ENCODE data around the gene GRIA3.
"Not testable (repeated sequence)": the region's sequence is repeated elsewhere in the genome, so short reads cannot be mapped to it uniquely, and the experiment has no call there.

GRIA3 gene

DNA sequence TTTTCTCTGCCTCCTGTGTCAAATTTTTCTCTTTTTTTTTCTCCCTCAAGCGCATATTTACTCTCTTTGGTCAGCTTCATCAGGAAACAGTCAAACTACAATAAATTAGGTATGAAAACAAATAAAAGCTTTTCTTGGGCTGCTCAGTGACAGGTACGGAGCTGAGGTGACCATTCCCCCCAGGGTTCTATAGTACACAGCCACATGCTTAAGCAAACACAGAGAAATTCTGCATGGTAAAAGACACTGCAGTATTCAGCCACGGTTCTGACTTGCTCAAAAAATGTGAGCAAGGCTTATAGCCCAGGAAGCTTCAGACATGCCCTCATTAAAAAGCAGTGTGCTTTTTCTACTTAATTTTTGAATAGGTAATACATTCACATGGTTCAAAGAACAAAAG, 138.5 kb downstream of the GRIA3 start:
- no peak for TF ChIP-seq POLR2A (IDR thresholded peaks at IDR 0.05; ENCODE audit: low read depth, low read length)
- FAIRE-seq = no peak

DNA sequence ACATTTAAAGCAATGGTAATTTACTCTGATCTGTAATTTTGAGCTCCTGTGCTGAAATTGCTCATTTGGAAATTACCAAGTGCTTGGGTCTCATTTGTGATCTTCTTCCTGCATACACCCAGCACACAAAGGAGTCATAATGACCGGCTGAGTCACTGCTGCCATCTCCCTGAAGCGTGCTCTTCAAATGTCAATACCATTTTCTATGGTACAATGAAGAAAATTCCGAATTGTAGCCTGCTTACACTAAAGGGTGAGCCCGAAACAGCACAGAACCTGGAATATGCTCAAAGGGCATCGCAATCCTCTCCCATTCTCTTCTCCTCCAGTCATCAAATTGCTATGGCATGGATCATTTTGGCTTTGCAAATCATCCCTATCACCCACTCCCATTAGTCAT, 140.5 kb downstream of the GRIA3 start:
- DNase-seq (ENCODE audit: insufficient read length, low spot score) (no peak), FAIRE-seq (no peak)
- TF ChIP-seq POLR2A (IDR thresholded peaks at IDR 0.05; ENCODE audit: low read depth, low read length) = no peak

More for the DNA sequence above, 138.5 kb downstream of the GRIA3 start:
- no peak for DNase-seq (ENCODE audit: insufficient read length, low spot score)

DNA sequence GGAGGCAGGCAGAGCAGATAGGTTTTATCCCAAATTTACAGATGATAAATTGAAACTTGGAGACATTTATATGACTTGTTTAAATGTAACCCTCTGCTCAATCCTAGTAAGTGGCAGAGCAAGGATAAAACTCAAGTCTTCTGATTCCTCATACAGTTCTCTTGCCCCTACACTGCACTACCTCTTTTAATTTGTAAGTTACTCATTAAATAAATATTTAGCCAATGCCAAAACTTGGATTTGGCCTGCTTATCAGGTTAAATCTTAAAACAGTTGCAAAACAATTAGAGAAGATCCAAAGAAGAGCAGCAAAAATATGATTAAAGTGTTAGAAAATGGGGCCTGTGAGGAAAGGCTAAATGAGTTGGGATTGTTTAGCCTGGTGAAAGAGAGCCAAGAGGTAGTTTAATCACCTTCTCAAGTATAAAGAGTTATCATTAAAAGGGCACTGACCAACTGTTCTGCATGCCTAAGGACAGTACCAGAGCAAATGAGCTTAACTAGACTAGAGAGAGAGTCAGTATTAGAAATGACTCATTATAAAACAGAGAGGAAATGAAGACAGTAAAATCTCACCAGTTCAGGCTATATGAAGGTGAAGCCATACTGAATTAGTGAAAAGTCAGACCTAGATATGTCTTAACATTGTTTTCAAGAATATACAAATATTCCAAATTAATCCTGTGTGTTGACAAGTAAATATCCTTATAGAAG, 146.3 kb downstream of the GRIA3 start:
- DNase-seq (ENCODE audit: insufficient read length, low spot score) (no peak), FAIRE-seq (no peak)
- TF ChIP-seq POLR2A (IDR thresholded peaks at IDR 0.05; ENCODE audit: low read depth, low read length) = no peak

DNA sequence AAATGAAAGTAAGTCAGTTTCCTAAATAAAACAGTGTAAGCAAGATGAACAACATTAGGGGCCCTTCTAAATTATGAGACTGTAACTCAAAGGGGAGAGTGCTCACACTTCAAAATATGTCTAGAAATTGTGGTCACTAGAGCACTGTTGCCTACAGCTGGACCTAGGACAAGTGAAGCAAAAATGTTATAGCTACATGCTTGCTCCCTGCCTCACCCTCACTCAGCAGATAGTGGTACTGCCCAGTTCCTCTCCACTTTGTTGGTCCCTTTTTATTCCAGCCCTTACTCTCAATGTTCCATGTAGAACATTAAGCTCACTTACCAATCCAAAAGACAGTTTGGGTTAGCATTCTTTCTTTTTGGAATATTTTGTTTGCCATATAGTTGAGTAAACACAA, 147.3 kb downstream of the GRIA3 start:
- DNase-seq (ENCODE audit: insufficient read length, low spot score) (no peak), FAIRE-seq (no peak)
- no peak for TF ChIP-seq POLR2A (IDR thresholded peaks at IDR 0.05; ENCODE audit: low read depth, low read length)

DNA sequence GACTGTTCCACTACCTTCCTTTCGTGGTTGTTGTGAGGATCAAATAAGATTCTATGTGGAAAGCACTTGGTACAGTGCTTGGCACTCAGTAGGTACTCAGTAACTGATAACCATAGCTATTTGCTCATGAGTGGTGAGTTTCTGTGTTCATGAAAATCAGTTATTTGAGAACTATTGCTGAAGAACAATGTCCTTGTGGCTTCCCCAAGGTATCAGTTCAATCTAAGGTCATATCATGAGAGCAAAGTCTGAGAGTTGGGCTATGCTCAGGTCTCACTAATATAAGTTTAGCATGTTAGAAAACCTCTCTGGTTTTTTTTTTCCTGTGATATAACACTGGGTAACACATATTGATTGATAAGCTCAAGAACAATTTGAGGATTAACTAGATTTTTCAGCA, 147.8 kb downstream of the GRIA3 start:
- DNase-seq (ENCODE audit: insufficient read length, low spot score) (no peak), FAIRE-seq (no peak)
- TF ChIP-seq POLR2A (IDR thresholded peaks at IDR 0.05; ENCODE audit: low read depth, low read length) = no peak

DNA sequence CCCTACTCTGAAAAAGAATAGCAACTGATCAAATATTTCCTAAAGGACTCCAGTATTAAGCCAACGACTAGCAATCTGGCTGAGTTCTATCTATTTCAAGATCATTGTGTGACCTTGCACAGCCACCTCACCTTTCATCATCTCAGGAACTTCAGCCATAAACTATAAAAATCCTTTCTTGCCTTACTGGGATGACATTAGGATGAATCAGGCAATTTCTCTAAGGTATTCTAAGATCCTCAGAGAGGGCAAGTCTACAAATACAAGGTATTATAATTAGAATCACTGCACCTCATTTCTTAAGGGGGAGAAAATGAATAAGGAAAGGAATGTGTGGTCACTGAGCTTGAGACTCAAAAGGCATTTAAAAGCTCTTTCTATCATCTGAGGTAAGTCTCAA, 152.6 kb downstream of the GRIA3 start:
- FAIRE-seq (no peak), DNase-seq (ENCODE audit: insufficient read length, low spot score) (no peak)
- TF ChIP-seq POLR2A (IDR thresholded peaks at IDR 0.05; ENCODE audit: low read depth, low read length) = no peak

DNA sequence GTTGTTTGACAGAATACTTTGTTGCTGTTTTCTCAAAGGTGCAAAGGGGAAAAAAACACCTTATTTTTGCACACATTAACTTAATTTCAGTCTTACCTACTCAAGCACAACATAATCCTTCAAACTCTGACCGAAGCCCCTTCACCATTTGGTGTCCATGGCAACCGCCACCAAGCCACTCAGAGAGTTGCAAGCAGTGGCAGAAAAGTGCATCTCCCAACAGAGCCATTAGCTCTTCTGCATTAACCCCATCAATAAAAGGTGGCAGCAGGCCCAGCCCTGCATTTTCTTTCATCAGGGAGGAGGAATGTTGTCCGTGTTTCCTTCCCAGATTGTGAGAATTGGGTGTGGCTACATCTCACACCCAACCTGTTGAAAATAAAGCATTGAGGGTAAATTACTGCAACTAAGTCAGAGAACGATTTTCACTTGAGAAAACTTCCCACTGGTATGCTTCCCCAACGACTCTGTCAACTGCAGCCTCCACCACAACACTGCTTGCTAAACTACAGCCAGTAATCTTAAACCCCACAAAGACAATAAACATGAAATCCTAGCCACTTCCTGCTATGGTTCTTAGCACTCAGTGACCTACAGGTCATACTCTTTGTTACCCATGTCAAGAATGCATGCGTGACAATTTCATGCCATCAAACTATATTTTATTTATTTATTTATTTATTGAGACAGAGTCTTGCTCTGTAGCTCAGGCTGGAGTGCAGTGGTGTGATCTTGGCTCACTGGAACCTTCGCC, 154.0 kb downstream of the GRIA3 start:
- FAIRE-seq (no peak), DNase-seq (ENCODE audit: insufficient read length, low spot score) (no peak)
- TF ChIP-seq POLR2A (IDR thresholded peaks at IDR 0.05; ENCODE audit: low read depth, low read length) = no peak

DNA sequence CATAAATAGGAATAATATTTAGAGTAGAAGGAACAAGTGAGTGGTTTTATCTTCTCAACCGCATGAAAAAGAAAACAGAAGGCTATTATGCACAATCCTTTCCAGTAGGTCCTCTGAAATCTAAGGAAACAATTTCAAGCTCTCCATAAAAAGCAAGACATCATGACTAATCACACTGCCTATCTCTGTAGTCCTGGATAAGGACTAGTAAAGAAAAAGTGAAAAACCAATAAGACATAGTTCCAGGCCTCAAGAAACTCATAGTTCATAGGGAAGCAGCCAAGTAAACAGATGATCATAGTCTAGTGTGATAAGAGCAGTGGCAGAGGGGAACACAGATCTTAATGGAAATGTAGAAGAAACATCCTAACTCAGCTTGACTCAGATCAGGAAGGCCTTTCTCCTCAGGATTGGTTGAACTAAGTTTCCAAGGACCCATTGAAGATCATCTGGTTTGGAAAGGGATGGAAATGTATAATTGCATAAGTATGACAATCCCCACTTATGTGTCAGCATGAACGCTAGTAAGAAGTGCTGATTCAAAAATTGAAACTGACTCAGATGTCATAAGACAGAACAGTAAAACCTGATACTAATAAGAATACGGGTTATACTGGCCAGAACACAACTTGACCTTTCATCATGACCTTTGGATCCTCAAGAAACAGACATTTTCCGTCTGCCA, 155.3 kb downstream of the GRIA3 start:
- DNase-seq (ENCODE audit: insufficient read length, low spot score) = no peak
- no peak for FAIRE-seq
- TF ChIP-seq POLR2A (IDR thresholded peaks at IDR 0.05; ENCODE audit: low read depth, low read length) = no peak

DNA sequence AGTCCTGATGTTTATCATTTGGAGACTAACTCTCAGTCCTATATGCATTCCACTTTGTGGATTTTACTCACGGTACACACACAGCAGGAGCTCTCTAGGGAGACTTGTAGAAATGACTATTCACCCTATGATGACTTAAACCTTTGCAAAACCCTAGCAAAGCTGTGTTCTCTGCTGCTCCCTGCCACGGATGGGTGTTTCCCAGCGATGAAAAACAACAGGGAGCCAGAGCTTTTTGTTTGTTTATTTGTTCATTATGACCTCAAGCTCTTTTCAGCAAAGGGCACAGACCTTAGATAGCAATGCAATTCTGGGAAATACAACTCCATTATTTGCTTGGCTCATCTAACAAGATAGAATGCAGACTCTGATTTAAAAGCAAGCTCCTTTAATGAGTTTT, 156.6 kb downstream of the GRIA3 start:
- FAIRE-seq (no peak), DNase-seq (ENCODE audit: insufficient read length, low spot score) (no peak)
- TF ChIP-seq POLR2A (IDR thresholded peaks at IDR 0.05; ENCODE audit: low read depth, low read length) = no peak

DNA sequence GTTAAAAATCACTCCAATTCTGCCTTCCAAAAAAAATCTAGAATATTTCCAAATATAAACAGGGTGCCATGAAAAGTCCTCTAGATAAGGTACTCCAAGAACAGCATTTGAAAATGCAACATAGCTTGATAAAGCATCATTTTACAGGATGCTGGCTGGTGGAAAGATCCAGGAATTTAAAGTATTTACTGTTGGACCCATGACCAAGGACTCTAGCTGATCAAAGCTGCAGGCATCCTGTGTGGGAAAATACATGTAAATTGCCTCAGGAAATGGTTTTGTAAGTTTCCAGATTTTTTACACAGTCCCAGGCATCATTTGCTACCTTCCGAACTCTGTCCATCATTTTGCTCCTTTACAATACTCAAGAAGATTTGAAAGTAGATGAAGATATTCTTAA, 164.4 kb downstream of the GRIA3 start:
- DNase-seq (ENCODE audit: insufficient read length, low spot score) = no peak
- TF ChIP-seq POLR2A (IDR thresholded peaks at IDR 0.05; ENCODE audit: low read depth, low read length) = no peak
- no peak for FAIRE-seq

DNA sequence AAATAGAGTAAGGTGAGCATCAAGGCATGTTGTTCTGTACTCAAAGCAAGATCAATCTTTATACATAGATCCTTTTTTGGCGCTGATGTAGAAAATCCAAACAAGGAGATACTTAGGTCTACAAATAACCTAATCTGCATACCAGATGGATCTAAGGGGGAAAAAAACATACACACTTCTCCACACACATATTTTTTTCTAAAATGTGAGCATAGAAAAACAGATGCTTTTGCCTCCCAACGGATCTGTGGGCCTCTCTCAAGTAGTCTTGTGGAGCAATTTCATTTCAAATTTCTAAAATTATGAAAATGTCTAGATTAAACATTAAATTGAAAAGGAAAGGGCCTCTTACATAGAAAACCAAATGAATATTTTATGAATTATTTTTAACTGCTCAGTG, 166.1 kb downstream of the GRIA3 start:
- DNase-seq (ENCODE audit: insufficient read length, low spot score) (no peak), FAIRE-seq (no peak)
- TF ChIP-seq POLR2A (IDR thresholded peaks at IDR 0.05; ENCODE audit: low read depth, low read length) = no peak

DNA sequence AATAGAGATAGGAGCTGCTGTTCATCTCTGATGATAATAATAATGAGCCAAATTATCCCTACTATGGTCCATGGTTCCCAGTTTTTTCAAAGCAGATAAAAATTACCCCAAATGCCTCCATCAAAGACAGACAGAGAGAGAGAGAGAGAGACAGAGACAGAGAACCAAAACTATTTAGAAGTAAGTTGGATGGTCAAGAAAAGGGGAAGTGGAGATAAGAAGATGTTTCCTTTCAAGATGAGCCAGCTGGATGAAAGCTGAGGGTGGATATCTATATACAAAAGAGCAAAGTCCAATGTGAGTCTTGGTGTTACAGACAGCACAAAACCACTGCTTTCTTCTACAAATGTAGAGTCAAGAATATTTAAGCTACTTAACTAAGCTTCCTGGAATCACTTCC, 173.9 kb downstream of the GRIA3 start:
- DNase-seq (ENCODE audit: insufficient read length, low spot score) (no peak), FAIRE-seq (no peak)
- TF ChIP-seq POLR2A (IDR thresholded peaks at IDR 0.05; ENCODE audit: low read depth, low read length) = no peak

DNA sequence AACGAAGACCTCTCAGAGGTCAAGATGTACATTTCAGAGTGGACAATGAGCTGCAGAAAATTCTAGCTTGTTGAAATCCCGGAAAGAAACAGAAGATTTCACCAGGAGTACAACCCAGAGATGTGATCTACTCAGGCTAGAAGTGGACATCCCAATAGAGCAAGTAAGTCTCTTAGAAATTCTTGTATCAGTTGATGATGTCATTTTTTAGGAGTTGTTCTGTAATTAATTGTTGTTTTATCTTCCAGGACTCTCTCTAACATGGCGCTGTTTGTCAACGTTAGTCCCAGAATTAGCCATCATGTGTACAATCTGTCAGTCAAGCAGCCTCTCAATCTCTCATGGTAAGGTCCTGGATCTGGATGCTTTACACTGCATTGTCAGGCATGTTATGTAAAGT, 174.4 kb downstream of the GRIA3 start:
- DNase-seq (ENCODE audit: insufficient read length, low spot score) (no peak), FAIRE-seq (no peak)
- no peak for TF ChIP-seq POLR2A (IDR thresholded peaks at IDR 0.05; ENCODE audit: low read depth, low read length)

DNA sequence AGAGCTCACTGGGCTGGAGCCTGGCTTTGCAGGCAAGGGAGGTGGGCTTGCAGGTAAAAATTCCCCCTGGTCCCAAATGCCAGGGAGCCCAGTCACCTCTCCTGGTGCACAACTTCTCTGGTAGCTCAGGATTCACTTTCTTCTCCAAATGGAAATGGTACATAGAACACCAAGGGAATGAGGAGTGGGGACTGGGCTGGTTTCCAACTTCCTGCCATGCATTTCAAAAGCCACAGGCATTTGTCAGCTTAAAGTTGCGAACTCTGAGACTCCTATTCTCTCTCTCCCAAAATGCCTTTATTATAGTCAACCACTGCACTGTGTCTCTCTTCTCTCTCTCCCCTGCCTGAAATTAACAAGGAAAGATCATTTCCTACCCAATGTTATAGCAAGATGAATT, 177.3 kb downstream of the GRIA3 start:
- no peak for TF ChIP-seq POLR2A (IDR thresholded peaks at IDR 0.05; ENCODE audit: low read depth, low read length)
- DNase-seq (ENCODE audit: insufficient read length, low spot score) (no peak), FAIRE-seq (no peak)

DNA sequence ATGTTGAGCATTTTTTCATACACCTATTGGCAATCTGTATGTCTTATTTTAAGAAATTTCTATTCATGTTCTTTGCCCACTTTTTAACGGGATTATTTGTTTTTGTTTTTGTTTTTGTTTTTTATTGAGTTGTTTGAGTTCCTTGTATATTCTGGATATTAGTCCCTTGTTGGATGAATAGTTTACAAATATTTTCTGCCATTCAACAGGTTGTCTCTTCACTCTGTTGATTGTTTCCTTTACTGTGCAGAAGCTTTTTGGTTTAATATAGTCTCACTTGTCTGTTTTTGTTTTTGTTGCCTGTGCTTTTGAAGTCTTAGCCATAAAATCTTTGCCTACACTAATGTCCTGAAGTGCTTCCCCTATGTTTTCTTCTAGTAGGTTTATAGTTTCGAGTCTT, 202.1 kb downstream of the GRIA3 start:
- not testable (repeated sequence) for FAIRE-seq; DNase-seq (ENCODE audit: insufficient read length, low spot score)
